GM12892 (cell line): ENCODE results near the gene IQGAP2.

ENCODE experiments used
- POLR2A ChIP-seq: IDR thresholded peaks from 2 replicates; pipeline ENCODE4 v1.6.1; 2011; ENCODE audit warnings: low read depth, low read length, control low read depth
- POLR2AphosphoS5 ChIP-seq: IDR thresholded peaks from 2 replicates; pipeline ENCODE4 v1.6.1; 2011; ENCODE audit warnings: low read depth, low read length, control low read depth

- TF ChIP-seq POLR2A (no peak), POLR2AphosphoS5 (no peak)
Observed at GRCh38 chr5:76460104-76460503, 57.0 kb downstream of the IQGAP2 start.
